Measurements from ENCODE around the gene ING3. TPM values are rescaled to one million over a fixed set of nuclear protein-coding genes. Genes with fewer than 3 reads are reported as not detected.
"Not testable (repeated sequence)": the region's sequence is repeated elsewhere in the genome, so short reads cannot be mapped to it uniquely, and the experiment has no call there.

Gene ING3
- total RNA-seq, 1 experiment from 2014 or later: 18.9 TPM

DNA sequence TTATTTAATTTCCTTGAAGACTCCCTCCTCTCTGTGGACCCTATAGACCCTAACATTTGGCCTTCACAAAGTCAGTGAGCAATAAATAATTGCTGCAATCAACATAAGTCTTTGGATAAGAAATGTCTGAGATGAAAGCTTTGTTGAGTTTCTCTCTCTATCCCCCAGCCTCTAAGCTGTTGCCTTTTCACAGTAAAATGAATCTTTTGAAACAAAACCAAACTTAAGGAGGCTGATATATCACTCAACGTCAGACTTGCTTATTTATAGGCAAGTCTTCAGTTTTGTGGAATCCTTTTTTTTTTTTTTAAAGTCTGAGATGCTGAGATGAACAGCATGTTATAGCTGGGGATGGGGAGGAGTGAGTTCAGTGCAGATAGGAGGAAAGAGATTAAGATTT lies 47.9 kb downstream of the ING3 start:
- in situ Hi-C loops (cut with HindIII; ENCODE audit: low sequenced_read_pairs): no loop called here
- DNase-seq (ENCODE audit: low spot score): no peak

GRCh38 chr7:120998996-120999565 lies 48.5 kb downstream of the ING3 start:
- in situ Hi-C loops (cut with HindIII; ENCODE audit: low sequenced_read_pairs): no loop called here

DNA sequence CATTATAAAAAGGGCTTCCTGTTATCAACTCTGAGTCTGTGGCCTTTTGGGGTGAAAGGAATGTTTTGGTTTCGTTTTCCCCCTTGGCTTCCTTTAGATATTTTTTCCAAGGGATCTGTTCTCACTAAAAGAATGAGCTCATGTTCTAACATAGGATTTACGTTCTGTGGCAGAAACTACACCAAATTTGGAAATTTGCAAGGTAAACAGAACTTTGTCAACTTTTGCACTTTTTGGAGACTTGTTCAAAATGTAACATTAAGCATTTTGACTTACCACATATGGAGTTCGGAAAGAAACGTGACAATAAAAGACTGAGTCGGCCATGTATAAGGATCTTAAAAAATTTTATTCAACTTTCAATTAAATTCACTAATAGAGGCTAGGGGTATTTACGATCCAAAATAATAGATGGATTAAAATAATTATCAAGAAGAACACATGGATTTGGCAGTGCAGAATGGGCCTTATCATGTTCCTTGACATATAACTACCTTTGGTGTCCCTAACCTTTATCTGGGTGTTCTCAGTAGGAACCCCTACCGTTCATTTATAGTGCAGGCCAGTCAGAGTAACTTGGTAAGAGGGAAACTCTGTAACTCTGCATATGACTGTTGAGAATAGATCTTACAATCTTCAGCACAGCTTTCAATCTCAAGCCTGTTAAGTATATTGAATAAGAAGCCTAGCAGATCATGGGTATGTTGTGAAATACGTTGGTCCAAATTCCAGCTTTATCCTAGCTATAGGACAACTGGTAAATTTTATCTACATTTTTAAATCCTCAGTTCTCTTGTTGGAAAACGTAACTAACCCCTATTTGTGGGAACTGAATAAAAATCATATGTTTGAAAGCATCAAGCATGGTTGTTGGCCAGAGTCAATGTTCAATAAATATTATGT lies 49.8 kb downstream of the ING3 start:
- DNase-seq (ENCODE audit: low spot score): no peak
- in situ Hi-C loops (cut with HindIII; ENCODE audit: low sequenced_read_pairs): no loop called here

More at GRCh38 chr7:120998996-120999565, 48.5 kb downstream of the ING3 start:
- DNase-seq (ENCODE audit: low spot score): no peak

- in situ Hi-C loops (cut with HindIII; ENCODE audit: low sequenced_read_pairs): no loop called here
- no peak for DNase-seq (ENCODE audit: low spot score)
Observed at GRCh38 chr7:121001234-121001906, 50.8 kb downstream of the ING3 start.

DNA sequence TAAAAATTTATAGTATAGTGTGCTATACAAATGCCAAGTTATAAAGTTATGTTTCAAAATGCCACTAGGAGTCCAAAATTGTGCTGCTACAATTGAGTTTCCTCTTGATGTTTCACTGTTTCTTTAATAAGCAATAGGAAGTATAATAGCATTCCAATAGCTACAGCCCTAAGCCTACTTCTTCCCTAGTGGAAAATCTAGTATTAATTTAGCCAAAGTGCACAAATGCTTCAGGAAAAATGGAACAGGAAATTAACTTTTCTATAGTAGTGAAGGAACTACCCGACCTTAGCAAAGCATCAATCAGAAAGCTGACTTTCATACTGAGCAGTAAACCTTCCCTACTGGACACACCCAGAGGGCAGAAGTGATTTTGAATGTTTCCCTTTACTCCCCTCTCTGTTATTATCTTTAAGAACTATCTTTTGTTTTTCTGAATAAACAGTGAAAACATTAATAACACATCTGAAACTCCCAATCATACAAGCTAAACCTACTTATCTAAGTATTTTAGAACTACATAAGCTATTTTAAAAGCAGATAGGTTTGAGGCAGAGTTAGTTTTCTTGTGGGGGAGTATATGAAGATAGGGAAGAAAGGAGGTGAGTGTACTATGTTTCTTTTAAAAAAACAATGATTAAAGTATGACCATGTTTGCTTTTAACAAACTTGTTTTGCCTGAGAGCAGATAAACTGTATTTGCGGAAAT lies 51.6 kb downstream of the ING3 start:
- in situ Hi-C loops (cut with HindIII; ENCODE audit: low sequenced_read_pairs): no loop called here
- no peak for DNase-seq (ENCODE audit: low spot score)

- in situ Hi-C loops (cut with HindIII; ENCODE audit: low sequenced_read_pairs): no loop called here
Observed at GRCh38 chr7:121002757-121003200, 52.2 kb downstream of the ING3 start.

DNA sequence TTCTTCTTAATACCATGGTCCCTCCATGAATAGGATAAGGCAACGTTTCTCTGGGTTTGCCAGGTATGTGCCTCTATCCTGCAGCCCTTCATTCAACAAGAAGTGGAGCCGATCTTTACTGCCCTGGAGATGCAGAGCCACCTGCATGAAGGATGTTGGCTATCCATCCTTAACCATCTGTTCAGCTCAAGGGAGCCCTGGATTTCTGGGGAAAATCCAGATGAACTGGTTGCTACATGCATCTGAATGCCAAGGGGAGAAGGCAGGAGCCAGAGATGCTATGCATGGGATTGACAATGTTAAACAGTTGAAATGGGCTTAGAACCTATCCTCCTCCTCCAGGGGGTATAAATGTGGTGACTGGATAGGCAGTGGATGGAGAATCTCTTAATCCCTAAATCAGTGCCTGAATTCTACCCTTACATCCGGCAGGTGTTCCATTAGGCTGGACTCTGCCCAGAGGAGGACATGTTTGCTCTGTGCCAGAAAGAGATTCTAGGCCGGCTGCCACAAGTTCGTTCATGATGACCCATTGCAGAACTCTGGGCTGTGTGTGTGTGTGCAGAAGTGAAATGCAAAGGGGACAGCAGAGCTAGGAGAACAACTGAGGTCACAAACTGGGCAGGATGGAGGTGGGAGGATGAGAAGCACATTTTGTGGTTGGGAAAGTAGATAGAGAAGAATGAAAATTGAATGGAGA lies 53.6 kb downstream of the ING3 start:
- DNase-seq (ENCODE audit: low spot score): peak; percentile 91
- in situ Hi-C loops (cut with HindIII; ENCODE audit: low sequenced_read_pairs): no loop called here

More at GRCh38 chr7:121002757-121003200, 52.2 kb downstream of the ING3 start:
- no peak for DNase-seq (ENCODE audit: low spot score)

- DNase-seq (ENCODE audit: low spot score); in situ Hi-C loops (cut with HindIII; ENCODE audit: low sequenced_read_pairs): not testable (repeated sequence)
Observed at GRCh38 chr7:121005058-121005457, 54.5 kb downstream of the ING3 start.

GRCh38 chr7:121005996-121006584 lies 55.5 kb downstream of the ING3 start:
- in situ Hi-C loops (cut with HindIII; ENCODE audit: low sequenced_read_pairs): no loop called here

GRCh38 chr7:121006711-121007315 lies 56.2 kb downstream of the ING3 start:
- in situ Hi-C loops (cut with HindIII; ENCODE audit: low sequenced_read_pairs): no loop called here
- no peak for DNase-seq (ENCODE audit: low spot score)

More at GRCh38 chr7:121005996-121006584, 55.5 kb downstream of the ING3 start:
- no peak for DNase-seq (ENCODE audit: low spot score)

- no peak for DNase-seq (ENCODE audit: low spot score)
- in situ Hi-C loops (cut with HindIII; ENCODE audit: low sequenced_read_pairs): no loop called here
Observed at GRCh38 chr7:121008816-121009215, 58.2 kb downstream of the ING3 start.

DNA sequence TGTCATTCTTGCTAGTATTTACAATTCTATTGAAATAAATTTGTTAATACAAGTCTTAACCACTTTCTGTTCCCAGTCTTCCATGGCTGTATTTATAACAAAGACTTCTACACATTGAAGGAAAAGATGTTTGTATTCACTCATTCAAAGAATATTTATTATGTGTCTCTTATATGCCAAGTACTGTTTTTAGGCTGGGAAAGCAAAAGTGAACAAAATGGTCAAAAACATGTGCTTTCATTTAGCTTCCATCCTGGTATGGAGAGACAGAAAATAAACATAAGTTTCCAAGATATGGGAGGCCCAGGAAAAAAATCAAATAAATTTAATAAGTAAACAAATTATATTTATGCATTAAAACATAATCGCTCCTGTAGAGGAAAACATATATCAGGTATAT lies 60.8 kb downstream of the ING3 start:
- in situ Hi-C loops (cut with HindIII; ENCODE audit: low sequenced_read_pairs): no loop called here
- DNase-seq (ENCODE audit: low spot score): no peak

GRCh38 chr7:121012170-121012874 lies 61.7 kb downstream of the ING3 start:
- no peak for DNase-seq (ENCODE audit: low spot score)
- in situ Hi-C loops (cut with HindIII; ENCODE audit: low sequenced_read_pairs): no loop called here

DNA sequence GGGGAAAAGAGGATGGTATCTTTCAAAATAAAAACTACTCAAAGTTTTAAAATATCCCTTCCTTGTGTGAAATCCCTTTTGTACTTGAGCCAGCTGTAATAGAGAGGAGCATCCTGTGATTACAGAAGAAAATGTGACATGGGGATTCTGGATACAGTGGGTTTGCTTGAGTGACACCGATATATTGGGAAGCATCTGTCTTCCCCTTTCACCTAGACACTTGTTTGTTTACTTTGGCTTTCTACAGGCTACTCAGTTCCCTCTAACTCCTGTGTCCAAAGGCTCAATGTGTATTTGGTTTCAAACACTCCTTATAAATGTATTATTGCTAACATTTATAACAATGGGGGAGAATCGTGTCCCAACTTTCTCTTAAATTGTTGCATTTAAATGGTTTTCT lies 62.3 kb downstream of the ING3 start:
- no peak for DNase-seq (ENCODE audit: low spot score)
- in situ Hi-C loops (cut with HindIII; ENCODE audit: low sequenced_read_pairs): no loop called here

- DNase-seq (ENCODE audit: low spot score): no peak
- in situ Hi-C loops (cut with HindIII; ENCODE audit: low sequenced_read_pairs): no loop called here
Observed at GRCh38 chr7:121015560-121015959, 65.0 kb downstream of the ING3 start.

DNA sequence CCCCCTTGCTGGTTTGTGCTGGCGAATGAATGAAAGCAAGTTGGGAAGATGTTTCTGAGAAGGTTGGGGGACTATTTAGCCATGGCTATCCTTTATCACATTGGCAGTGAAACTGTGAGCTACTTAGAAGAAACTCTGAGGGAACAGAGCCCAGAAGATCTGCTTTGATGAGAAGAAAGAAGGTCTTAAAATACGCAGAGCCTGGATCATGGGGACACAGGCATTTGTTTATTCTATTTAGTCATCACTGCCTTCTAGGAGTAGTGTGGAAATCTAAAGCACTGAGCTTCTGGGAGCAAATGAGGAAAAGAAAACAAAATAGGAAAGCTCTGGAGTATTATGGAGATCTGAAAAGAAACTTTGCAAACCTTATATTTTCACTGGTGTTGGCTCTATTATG lies 66.4 kb downstream of the ING3 start:
- in situ Hi-C loops (cut with HindIII; ENCODE audit: low sequenced_read_pairs): no loop called here
- DNase-seq (ENCODE audit: low spot score): no peak

DNA sequence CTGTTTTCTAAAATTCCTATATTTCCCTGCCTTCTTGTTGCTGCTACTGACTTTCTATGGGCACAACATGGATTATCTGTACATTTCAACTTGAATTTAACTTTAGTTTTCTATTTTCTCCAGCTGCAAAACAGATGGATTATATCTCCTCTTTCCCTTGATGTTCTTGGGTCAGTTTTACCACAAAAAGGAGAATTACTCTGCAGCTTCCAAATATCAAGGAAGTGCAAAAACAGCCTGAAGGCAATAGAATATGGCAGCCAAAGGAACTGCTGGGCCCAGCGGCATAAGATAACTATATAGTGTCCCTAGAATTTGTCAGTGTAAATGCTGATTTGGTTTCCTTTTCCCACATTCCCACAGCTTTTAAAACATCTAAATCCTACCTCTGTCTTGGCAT lies 67.0 kb downstream of the ING3 start:
- in situ Hi-C loops (cut with HindIII; ENCODE audit: low sequenced_read_pairs): no loop called here
- no peak for DNase-seq (ENCODE audit: low spot score)

- in situ Hi-C loops (cut with HindIII; ENCODE audit: low sequenced_read_pairs): no loop called here
- DNase-seq (ENCODE audit: low spot score): no peak
Observed at GRCh38 chr7:121019018-121019417, 68.4 kb downstream of the ING3 start.
